ENCODE data around the gene PTGER3. TPM values are rescaled to one million over a fixed set of nuclear protein-coding genes. Genes with fewer than 3 reads are reported as not detected.

Gene PTGER3
- polyA plus RNA-seq, 1 of the 3 experiments (the other 2 are of a cell fraction), result 1.9 TPM

GRCh38 chr1:70922196-70922595 is 125.4 kb downstream of the PTGER3 start:
- Histone ChIP-seq H3K79me2 (ENCODE audit: insufficient read depth) (no peaks in the 10 kb centered on the region), H3K27ac (ENCODE audit: low read depth in 2 of 2, low read length in 1 of 2) (no peak overlapping the region), H3K36me3 (replicated peaks in 1 of 2; ENCODE audit: control insufficient read depth in 1 of 2, insufficient read depth in 2 of 2, low read length in 1 of 2) (no peaks in the 10 kb centered on the region), H3K9ac (no peak overlapping the region), H3K9me3 (peaks cover 13% of the 10 kb centered on the region; the same call in 1 of the 2 replicates), H3K9me2 (no peaks in the 10 kb centered on the region), H3K4me1 (ENCODE audit: control insufficient read depth in 1 of 2, insufficient read depth in 2 of 2, low read depth in 1 of 2, low read length in 1 of 2) (no peaks in the 10 kb centered on the region), H3K4me3 (ENCODE audit: low read depth in 2 of 2, low read length in 1 of 2) (no peak overlapping the region), H3K27me3 (ENCODE audit: insufficient read depth) (no peaks in the 10 kb centered on the region), H3K4me2 (no peak overlapping the region), H3F3A (replicated peaks; ENCODE audit: insufficient read depth) (no peaks in the 10 kb centered on the region), H4K20me1 (ENCODE audit: insufficient read depth) (no peaks in the 10 kb centered on the region), H2AFZ (ENCODE audit: low read depth) (no peak overlapping the region)
- DNase-seq, result no peak
- POLR2A ChIA-PET, result no interaction called here
- 5% methylated on average over 2 of the region's 2 CpGs for WGBS (ENCODE audit: low lambda C conversion rate)
- TF ChIP-seq, protein P1, sequence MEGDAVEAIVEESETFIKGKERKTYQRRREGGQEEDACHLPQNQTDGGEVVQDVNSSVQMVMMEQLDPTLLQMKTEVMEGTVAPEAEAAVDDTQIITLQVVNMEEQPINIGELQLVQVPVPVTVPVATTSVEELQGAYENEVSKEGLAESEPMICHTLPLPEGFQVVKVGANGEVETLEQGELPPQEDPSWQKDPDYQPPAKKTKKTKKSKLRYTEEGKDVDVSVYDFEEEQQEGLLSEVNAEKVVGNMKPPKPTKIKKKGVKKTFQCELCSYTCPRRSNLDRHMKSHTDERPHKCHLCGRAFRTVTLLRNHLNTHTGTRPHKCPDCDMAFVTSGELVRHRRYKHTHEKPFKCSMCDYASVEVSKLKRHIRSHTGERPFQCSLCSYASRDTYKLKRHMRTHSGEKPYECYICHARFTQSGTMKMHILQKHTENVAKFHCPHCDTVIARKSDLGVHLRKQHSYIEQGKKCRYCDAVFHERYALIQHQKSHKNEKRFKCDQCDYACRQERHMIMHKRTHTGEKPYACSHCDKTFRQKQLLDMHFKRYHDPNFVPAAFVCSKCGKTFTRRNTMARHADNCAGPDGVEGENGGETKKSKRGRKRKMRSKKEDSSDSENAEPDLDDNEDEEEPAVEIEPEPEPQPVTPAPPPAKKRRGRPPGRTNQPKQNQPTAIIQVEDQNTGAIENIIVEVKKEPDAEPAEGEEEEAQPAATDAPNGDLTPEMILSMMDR (IDR thresholded peaks at IDR 0.05), result no peak
- TF ChIP-seq FOXJ3 (CRISPR knock-in tag; IDR thresholded peaks at IDR 0.05), result no peak
- no peak for TF ChIP-seq SIN3A (IDR thresholded peaks at IDR 0.05; ENCODE audit: borderline replicate concordance, low read depth, low read length)
- CTCF ChIA-PET, result interaction anchor here (1.6 kb wide), 1 partner anchor 9 kb away, joined by 3 read pairs; no protein-coding TSS in a partner anchor

Small RNA genes lying within 50 kb of the gene (small RNA-seq; reads per million reads assigned to genes)
- gene MIR186, result 10.5 to 708 (median 291) reads per million in 7 experiments

Other genes starting within 250 kb of the PTGER3 start
- 45.2 and 69.2 TPM in 2 replicates for gene ZRANB2, start 33.2 kb upstream of the PTGER3 start, polyA plus RNA-seq (2012; rRNA removed)

Data from SK-N-SH (cell line).